Esophagus muscularis mucosa (tissue), 4 donors: ENCODE measurements around the gene WBP2. TPM values are rescaled to one million over a fixed set of nuclear protein-coding genes. Genes with fewer than 3 reads are reported as not detected.

Experiments used
- DNase-seq: peaks from one replicate; pipeline ENCODE4 v3.0.0-alpha.2; 2017; ENCODE audit errors: extremely low spot score
- H3K27ac ChIP-seq, 4 donors: fragments of 200-600 bp; sonication (generic); replicated peaks in 1 of 4; 1 replicate in 3 of 4; 2 replicates in 1 of 4; pipeline ENCODE4 v1.5.1; 2016 to 2019; ENCODE audit warnings: mild to moderate bottlenecking in 1 of 4
- H3K27me3 ChIP-seq, 4 donors: fragments of 200-600 bp; sonication (generic); one replicate each; pipeline versions ENCODE4 v1.5.1 to v1.6.0; 2016 to 2019
- H3K36me3 ChIP-seq, 4 donors: fragments of 200-600 bp; sonication (generic); one replicate each; pipeline ENCODE4 v1.5.1; 2016 to 2019
- H3K4me1 ChIP-seq, 4 donors: fragments of 200-600 bp; sonication (generic); one replicate each; pipeline ENCODE4 v1.5.1; 2016 to 2019
- H3K4me3 ChIP-seq, 4 donors: fragments of 200-600 bp; sonication (generic); 1 replicate in 2 of 4; 2 replicates in 2 of 4; pipeline ENCODE4 v1.5.1; 2016 to 2019; ENCODE audit warnings: mild to moderate bottlenecking in 4 of 4, moderate library complexity in 1 of 4
- H3K9me3 ChIP-seq, 4 donors: fragments of 200-600 bp; sonication (generic); 1 replicate in 3 of 4; 2 replicates in 1 of 4; pipeline ENCODE4 v1.5.1; 2016 to 2019
- EP300 ChIP-seq: sonication (generic); formaldehyde crosslinking; IDR thresholded peaks from one replicate; pipeline ENCODE4 v1.6.1; 2017; ENCODE audit warnings: antibody characterized with exemption
- POLR2A ChIP-seq: fragments of 450-650 bp; IDR thresholded peaks from one replicate; pipeline ENCODE4 v1.6.1; 2017; ENCODE audit warnings: antibody characterized with exemption, moderate library complexity, mild to moderate bottlenecking, low read depth
- POLR2AphosphoS5 ChIP-seq, 2 donors: sonication (generic); formaldehyde crosslinking; IDR thresholded peaks; one replicate each; pipeline ENCODE4 v1.6.1; 2017; ENCODE audit warnings: antibody characterized with exemption in 2 of 2
- WGBS: methylation state at CpG from one replicate; pipeline ENCODE4 v1.1.5; 2018; 5-methylcytosine and 5-hydroxymethylcytosine counted together
- intact Hi-C: fragments of 100-400 bp; cut with DNase I; formaldehyde crosslinking; loops from one replicate; pipeline ENCODE4 v1.15.1; 2023
- total RNA-seq, 4 donors: library from RNA; depleted of rRNA; stranded (reverse); fragments of >200 nt; gene quantifications; one replicate each; pipeline versions ENCODE4 v1.1.0 to v1.2.1, GENCODE V29; 2016
- TF ChIP-seq, protein P1 (sequence below), 3 experiments: fragments of 200-600 bp in 2 of 3; fragments of 450-650 bp in 1 of 3; sonication (generic) in 2 of 3; IDR thresholded peaks; one replicate each; pipeline ENCODE4 v1.5.1; 2017 to 2019; ENCODE audit warnings: antibody characterized with exemption in 3 of 3, mild to moderate bottlenecking in 2 of 3, moderate library complexity in 1 of 3

Gene WBP2
- total RNA-seq, 4 donors from 2014 or later: 48.2 to 95.8 (median 85.2) TPM

DNA sequence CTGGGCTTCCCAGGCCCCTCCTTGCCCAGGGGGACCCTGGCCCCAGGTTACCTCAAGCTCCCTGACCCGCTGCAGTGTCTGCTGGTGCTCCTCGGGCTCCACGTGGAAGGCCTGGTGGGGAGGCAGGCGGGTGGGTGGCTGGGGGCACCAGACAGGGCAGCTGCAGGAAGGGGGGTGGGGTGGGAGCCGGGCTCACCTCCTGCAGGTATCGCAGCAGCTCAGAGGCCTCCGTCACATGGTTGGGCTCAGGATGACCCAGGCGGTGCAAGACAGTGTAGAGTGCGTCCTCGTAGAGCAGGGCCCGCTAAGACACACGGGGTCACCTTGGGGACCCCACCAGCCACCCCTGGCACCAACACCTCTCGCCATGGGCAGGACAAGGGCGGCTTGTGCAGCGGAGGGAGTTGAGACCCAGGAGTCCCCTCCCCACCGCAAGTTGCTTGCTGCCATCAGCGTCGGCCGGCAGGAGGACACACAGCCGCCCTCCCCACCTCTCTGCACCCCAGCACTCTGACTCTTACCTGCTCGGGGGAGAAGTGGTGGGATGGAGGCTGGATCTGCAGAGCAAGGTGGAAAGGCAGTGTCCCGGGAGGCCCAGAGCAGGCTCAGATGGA lies 12.1 kb downstream of the WBP2 start:
- TF ChIP-seq EP300: no peak
- TF ChIP-seq POLR2A: no peak
- TF ChIP-seq POLR2AphosphoS5 (IDR thresholded peaks at IDR 0.05): no peak
- TF ChIP-seq, protein P1, sequence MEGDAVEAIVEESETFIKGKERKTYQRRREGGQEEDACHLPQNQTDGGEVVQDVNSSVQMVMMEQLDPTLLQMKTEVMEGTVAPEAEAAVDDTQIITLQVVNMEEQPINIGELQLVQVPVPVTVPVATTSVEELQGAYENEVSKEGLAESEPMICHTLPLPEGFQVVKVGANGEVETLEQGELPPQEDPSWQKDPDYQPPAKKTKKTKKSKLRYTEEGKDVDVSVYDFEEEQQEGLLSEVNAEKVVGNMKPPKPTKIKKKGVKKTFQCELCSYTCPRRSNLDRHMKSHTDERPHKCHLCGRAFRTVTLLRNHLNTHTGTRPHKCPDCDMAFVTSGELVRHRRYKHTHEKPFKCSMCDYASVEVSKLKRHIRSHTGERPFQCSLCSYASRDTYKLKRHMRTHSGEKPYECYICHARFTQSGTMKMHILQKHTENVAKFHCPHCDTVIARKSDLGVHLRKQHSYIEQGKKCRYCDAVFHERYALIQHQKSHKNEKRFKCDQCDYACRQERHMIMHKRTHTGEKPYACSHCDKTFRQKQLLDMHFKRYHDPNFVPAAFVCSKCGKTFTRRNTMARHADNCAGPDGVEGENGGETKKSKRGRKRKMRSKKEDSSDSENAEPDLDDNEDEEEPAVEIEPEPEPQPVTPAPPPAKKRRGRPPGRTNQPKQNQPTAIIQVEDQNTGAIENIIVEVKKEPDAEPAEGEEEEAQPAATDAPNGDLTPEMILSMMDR (IDR thresholded peaks at IDR 0.05): no peak
- H3K4me3 ChIP-seq: peak overlapping the region; percentile 20 to 50 (median 30)
- no peak for DNase-seq
- intact Hi-C loops: no loop called here
- H3K27me3 ChIP-seq: no peaks in the 10 kb centered on the region
- H3K27ac ChIP-seq: peak overlapping the region in 3 of 4 donors; percentile 71 to 73 (median 73)
- H3K4me1 ChIP-seq: peaks cover 37 to 42% (median 39%) of the 10 kb centered on the region in 4 donors
- 98% methylated on average over 5 of the region's 22 CpGs for WGBS
- H3K36me3 ChIP-seq: peaks cover 23 to 66% (median 32%) of the 10 kb centered on the region in 4 donors
- H3K9me3 ChIP-seq: no peaks in the 10 kb centered on the region

DNA sequence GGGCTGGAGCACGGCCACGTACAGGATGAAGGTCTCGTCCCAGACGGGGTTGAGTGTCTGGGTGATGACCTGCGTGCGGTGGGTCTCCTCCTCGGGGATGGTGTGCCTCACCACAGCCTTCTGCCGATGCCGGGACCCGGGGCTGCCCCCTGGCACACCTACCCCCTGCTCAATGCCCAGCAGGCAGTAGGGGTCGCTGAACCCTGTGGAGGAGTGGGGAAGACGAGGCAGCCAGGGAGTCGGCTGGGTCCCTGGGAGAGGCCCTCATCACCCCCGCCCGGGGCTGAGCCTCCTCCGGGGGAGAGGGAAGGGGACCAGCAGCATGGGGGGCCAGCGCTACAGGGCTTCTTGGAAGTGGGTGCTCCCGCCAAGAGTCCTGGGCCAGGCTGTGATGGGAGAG lies 12.7 kb downstream of the WBP2 start:
- peaks cover 16 to 59% (median 25%) of the 10 kb centered on the region in 4 donors for H3K36me3 ChIP-seq
- 88% methylated on average over 15 of the region's 18 CpGs for WGBS
- H3K4me3 ChIP-seq: no peak overlapping the region
- DNase-seq: no peak
- TF ChIP-seq EP300: no peak
- TF ChIP-seq POLR2AphosphoS5 (IDR thresholded peaks at IDR 0.05): no peak
- TF ChIP-seq, protein P1 (IDR thresholded peaks at IDR 0.05): no peak
- TF ChIP-seq POLR2A: no peak
- H3K9me3 ChIP-seq: no peaks in the 10 kb centered on the region
- H3K27ac ChIP-seq: no peak overlapping the region
- intact Hi-C loops: no loop called here
- H3K27me3 ChIP-seq: no peaks in the 10 kb centered on the region
- H3K4me1 ChIP-seq: peaks cover 32 to 35% (median 32%) of the 10 kb centered on the region in 4 donors

DNA sequence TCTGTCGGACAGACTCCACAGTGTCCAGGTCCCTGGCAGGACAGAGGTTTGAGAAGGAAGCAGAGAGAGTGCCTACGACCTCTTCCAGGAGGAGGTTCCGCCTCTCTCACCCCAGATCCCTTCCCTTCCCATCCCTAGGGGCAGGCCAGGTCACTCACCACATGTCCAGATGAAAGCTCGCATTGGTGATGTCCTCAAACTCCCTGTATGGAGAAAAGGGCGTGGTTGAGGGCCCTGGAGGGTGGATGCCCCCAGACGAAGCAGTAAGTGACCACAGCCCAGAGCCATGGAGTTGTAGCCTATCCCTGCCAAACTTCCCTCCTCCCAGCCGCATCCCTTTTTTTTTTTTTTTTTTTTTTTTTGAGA lies 14.4 kb downstream of the WBP2 start:
- DNase-seq: no peak
- Histone ChIP-seq H3K4me3 (no peak overlapping the region), H3K4me1 (peaks cover 17 to 23% (median 19%) of the 10 kb centered on the region in 4 donors), H3K9me3 (no peaks in the 10 kb centered on the region), H3K36me3 (peaks cover 3 to 55% (median 11%) of the 10 kb centered on the region in 4 donors), H3K27me3 (no peaks in the 10 kb centered on the region), H3K27ac (no peak overlapping the region)
- 82% methylated on average over 7 of the region's 7 CpGs for WGBS
- intact Hi-C loops: no loop called here
- no peak for TF ChIP-seq EP300
- no peak for TF ChIP-seq POLR2AphosphoS5 (IDR thresholded peaks at IDR 0.05)
- TF ChIP-seq POLR2A: no peak
- TF ChIP-seq, protein P1 (IDR thresholded peaks at IDR 0.05): no peak

DNA sequence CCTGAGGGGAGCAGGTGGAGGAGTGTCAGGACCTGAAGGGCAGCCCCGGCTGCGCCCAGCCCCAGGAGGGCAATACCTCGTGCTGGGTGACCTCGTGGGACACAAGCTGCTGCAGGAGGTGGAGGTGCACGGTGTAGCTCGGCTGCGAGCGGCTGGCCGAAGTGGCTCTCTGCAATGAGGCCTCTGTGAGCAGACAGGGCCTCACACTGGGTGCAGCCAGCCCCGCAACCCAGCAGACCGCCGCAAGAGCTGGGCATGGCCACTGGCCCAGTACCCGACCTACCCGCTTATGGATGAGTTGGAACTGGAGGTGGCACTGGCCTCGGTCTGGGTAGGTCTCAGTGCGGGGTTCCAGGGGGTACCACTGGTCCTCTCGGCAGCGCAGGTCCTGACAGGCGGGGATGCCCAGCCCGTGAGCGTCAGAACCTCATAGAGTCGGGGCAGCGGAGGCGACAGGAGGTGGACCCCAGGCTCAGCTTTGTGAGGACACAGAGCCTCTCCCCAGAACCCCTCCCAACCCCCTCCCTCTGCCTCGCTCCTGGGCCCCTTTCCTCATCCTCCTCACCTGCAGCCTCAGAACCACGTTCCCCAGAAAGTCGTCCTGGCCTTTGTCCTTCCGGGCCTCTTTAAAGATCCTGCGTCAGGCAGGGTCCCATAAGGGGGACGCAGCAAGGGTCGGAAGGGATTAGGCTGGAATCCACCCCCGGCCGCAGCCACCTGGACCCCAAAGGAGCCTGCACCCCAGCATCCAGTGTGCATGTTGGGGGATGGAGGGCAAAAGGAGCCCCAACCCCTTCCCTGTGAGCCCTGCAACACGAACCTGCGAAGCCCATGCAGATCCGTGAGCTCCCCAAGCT lies 15.0 kb downstream of the WBP2 start:
- peaks cover 0 to 60% (median 13%) of the 10 kb centered on the region in 4 donors for H3K36me3 ChIP-seq
- H3K27me3 ChIP-seq: no peaks in the 10 kb centered on the region
- no peaks in the 10 kb centered on the region for H3K9me3 ChIP-seq
- H3K27ac ChIP-seq: no peak overlapping the region
- no peak for DNase-seq
- H3K4me3 ChIP-seq: no peak overlapping the region
- intact Hi-C loops: no loop called here
- 87% methylated on average over 9 of the region's 36 CpGs for WGBS
- H3K4me1 ChIP-seq: peaks cover 11 to 23% (median 19%) of the 10 kb centered on the region in 4 donors
- TF ChIP-seq, protein P1 (IDR thresholded peaks at IDR 0.05): no peak
- TF ChIP-seq EP300 (no peak), POLR2A (no peak), POLR2AphosphoS5 (IDR thresholded peaks at IDR 0.05) (no peak)
